Stimulated activated memory B cell treated with anti-CD40 and anti-IgM and Interleukin-4, amounts not matched to agents 10 μg/mL and 1 μg/mL and 100 μg/mL, for 72 hours (primary cell): Measurements from ENCODE around the gene ABCA3.

Source experiments
- ATAC-seq: fragments of 150-1000 bp; cut with Tn5 transposase; 2 replicates; pipeline ENCODE4 v1.10.0; 2021
- H3K27ac Mint-ChIP-seq: one replicate; pipeline ENCODE4 v1.8.0; 2022; ENCODE audit warnings: mild to moderate bottlenecking, mixed read lengths
- H3K27me3 Mint-ChIP-seq: one replicate; pipeline ENCODE4 v1.8.0; 2022; ENCODE audit warnings: mixed read lengths
- H3K36me3 Mint-ChIP-seq: one replicate; pipeline ENCODE4 v1.8.0; 2022; ENCODE audit warnings: mixed read lengths
- H3K4me1 Mint-ChIP-seq: one replicate; pipeline ENCODE4 v1.8.0; 2022; ENCODE audit warnings: mixed read lengths
- H3K4me3 Mint-ChIP-seq: one replicate; pipeline ENCODE4 v1.8.0; 2022; ENCODE audit warnings: mild to moderate bottlenecking, moderate library complexity, mixed read lengths
- H3K9me3 Mint-ChIP-seq: one replicate; pipeline ENCODE4 v1.8.0; 2022; ENCODE audit warnings: mixed read lengths

The ABCA3 gene

GRCh38 chr16:2365397-2366294 is 25.1 kb upstream of the ABCA3 start:
- Mint-ChIP-seq H3K36me3 (no peaks in the 10 kb centered on the region), H3K4me3 (no peak overlapping the region), H3K27me3 (peaks cover 82% of the 10 kb centered on the region), H3K9me3 (no peaks in the 10 kb centered on the region), H3K4me1 (peaks cover 20% of the 10 kb centered on the region), H3K27ac (no peak overlapping the region)
- ATAC-seq, result no peak

- peaks cover 82% of the 10 kb centered on the region for H3K27me3 Mint-ChIP-seq
- no peaks in the 10 kb centered on the region for H3K36me3 Mint-ChIP-seq
- H3K4me1 Mint-ChIP-seq, result peaks cover 20% of the 10 kb centered on the region
- no peaks in the 10 kb centered on the region for H3K9me3 Mint-ChIP-seq
- no peak overlapping the region for H3K27ac Mint-ChIP-seq
- H3K4me3 Mint-ChIP-seq, result no peak overlapping the region
- no peak for ATAC-seq
Measured at GRCh38 chr16:2364638-2365210, 24.2 kb upstream of the ABCA3 start.

GRCh38 chr16:2362218-2362617 is 21.7 kb upstream of the ABCA3 start:
- peaks cover 86% of the 10 kb centered on the region for H3K27me3 Mint-ChIP-seq
- no peak overlapping the region for H3K27ac Mint-ChIP-seq
- no peaks in the 10 kb centered on the region for H3K9me3 Mint-ChIP-seq
- peaks cover 12% of the 10 kb centered on the region for H3K4me1 Mint-ChIP-seq
- no peak for ATAC-seq
- H3K36me3 Mint-ChIP-seq, result no peaks in the 10 kb centered on the region
- no peak overlapping the region for H3K4me3 Mint-ChIP-seq

GRCh38 chr16:2361129-2361528 is 20.6 kb upstream of the ABCA3 start:
- Mint-ChIP-seq H3K4me1 (peaks cover 1% of the 10 kb centered on the region), H3K9me3 (no peaks in the 10 kb centered on the region), H3K36me3 (no peaks in the 10 kb centered on the region), H3K27me3 (peaks cover 80% of the 10 kb centered on the region), H3K27ac (no peak overlapping the region), H3K4me3 (no peak overlapping the region)
- ATAC-seq, result no peak

- no peak for ATAC-seq
- H3K27ac Mint-ChIP-seq, result no peak overlapping the region
- H3K4me1 Mint-ChIP-seq, result no peaks in the 10 kb centered on the region
- no peaks in the 10 kb centered on the region for H3K36me3 Mint-ChIP-seq
- peaks cover 72% of the 10 kb centered on the region for H3K27me3 Mint-ChIP-seq
- H3K9me3 Mint-ChIP-seq, result no peaks in the 10 kb centered on the region
- H3K4me3 Mint-ChIP-seq, result no peak overlapping the region
Measured at GRCh38 chr16:2359919-2360318, 19.4 kb upstream of the ABCA3 start.

- ATAC-seq, result no peak
- Mint-ChIP-seq H3K4me1 (no peaks in the 10 kb centered on the region), H3K4me3 (no peak overlapping the region), H3K36me3 (no peaks in the 10 kb centered on the region), H3K9me3 (no peaks in the 10 kb centered on the region), H3K27ac (no peak overlapping the region), H3K27me3 (peaks cover 61% of the 10 kb centered on the region)
Measured at GRCh38 chr16:2358811-2359210, 18.3 kb upstream of the ABCA3 start.

GRCh38 chr16:2357331-2357730 is 16.8 kb upstream of the ABCA3 start:
- Mint-ChIP-seq H3K27ac (no peak overlapping the region), H3K9me3 (no peaks in the 10 kb centered on the region), H3K36me3 (no peaks in the 10 kb centered on the region), H3K4me1 (no peaks in the 10 kb centered on the region), H3K4me3 (no peak overlapping the region), H3K27me3 (peaks cover 50% of the 10 kb centered on the region)
- ATAC-seq, result no peak

GRCh38 chr16:2350500-2350899 is 10.0 kb upstream of the ABCA3 start:
- Mint-ChIP-seq H3K9me3 (no peaks in the 10 kb centered on the region), H3K27me3 (no peaks in the 10 kb centered on the region), H3K4me3 (no peak overlapping the region), H3K27ac (no peak overlapping the region), H3K36me3 (no peaks in the 10 kb centered on the region), H3K4me1 (no peaks in the 10 kb centered on the region)
- ATAC-seq, result no peak

- Mint-ChIP-seq H3K4me1 (peaks cover 11% of the 10 kb centered on the region), H3K4me3 (no peak overlapping the region), H3K27ac (no peak overlapping the region), H3K9me3 (no peaks in the 10 kb centered on the region), H3K27me3 (no peaks in the 10 kb centered on the region), H3K36me3 (no peaks in the 10 kb centered on the region)
- no peak for ATAC-seq
Measured at GRCh38 chr16:2343211-2343610, 2.7 kb upstream of the ABCA3 start.

GRCh38 chr16:2341456-2342447 is 1.2 kb upstream of the ABCA3 start:
- Mint-ChIP-seq H3K9me3 (no peaks in the 10 kb centered on the region), H3K4me3 (no peak overlapping the region), H3K36me3 (no peaks in the 10 kb centered on the region), H3K27ac (no peak overlapping the region), H3K27me3 (no peaks in the 10 kb centered on the region), H3K4me1 (peaks cover 11% of the 10 kb centered on the region)
- peak; percentile 32 for ATAC-seq

GRCh38 chr16:2339521-2340484 is 725 bp downstream of the ABCA3 start:
- no peaks in the 10 kb centered on the region for H3K9me3 Mint-ChIP-seq
- peak; percentile 61 for ATAC-seq
- no peak overlapping the region for H3K27ac Mint-ChIP-seq
- no peaks in the 10 kb centered on the region for H3K36me3 Mint-ChIP-seq
- H3K27me3 Mint-ChIP-seq, result no peaks in the 10 kb centered on the region
- H3K4me1 Mint-ChIP-seq, result peaks cover 11% of the 10 kb centered on the region
- H3K4me3 Mint-ChIP-seq, result peak overlapping the region; percentile 77

GRCh38 chr16:2337431-2338296 is 2.9 kb downstream of the ABCA3 start:
- peaks cover 11% of the 10 kb centered on the region for H3K4me1 Mint-ChIP-seq
- ATAC-seq, result no peak
- H3K4me3 Mint-ChIP-seq, result no peak overlapping the region
- no peaks in the 10 kb centered on the region for H3K9me3 Mint-ChIP-seq
- H3K36me3 Mint-ChIP-seq, result no peaks in the 10 kb centered on the region
- peaks cover 4% of the 10 kb centered on the region for H3K27me3 Mint-ChIP-seq
- no peak overlapping the region for H3K27ac Mint-ChIP-seq

GRCh38 chr16:2335286-2335895 is 5.1 kb downstream of the ABCA3 start:
- Mint-ChIP-seq H3K36me3 (no peaks in the 10 kb centered on the region), H3K4me3 (no peak overlapping the region), H3K4me1 (peaks cover 11% of the 10 kb centered on the region), H3K27ac (no peak overlapping the region), H3K27me3 (peaks cover 11% of the 10 kb centered on the region), H3K9me3 (no peaks in the 10 kb centered on the region)
- no peak for ATAC-seq
